A549 (cell line): Measurements from ENCODE around the gene TMEM143.

Source experiments
- CBX8 ChIP-seq: fragments of 200-600 bp; sonication (generic); IDR thresholded peaks from 2 replicates; pipeline ENCODE4 v1.6.1; 2016
- CTCF ChIP-seq: fragments of >200 bp; sonication (Bioruptor Twin); formaldehyde crosslinking; IDR thresholded peaks from 3 replicates; pipeline ENCODE4 v1.5.1; 2016
- EP300 ChIP-seq, 2 experiments: fragments of >200 bp; sonication (Bioruptor Twin); formaldehyde crosslinking; IDR thresholded peaks; 2 replicates in 1 of 2; 3 replicates in 1 of 2; pipeline ENCODE4 v1.6.1; 2016 to 2017
- HES2 ChIP-seq: fragments of >200 bp; sonication (Bioruptor Twin); formaldehyde crosslinking; IDR thresholded peaks from 2 replicates; pipeline ENCODE4 v1.6.1; 2016
- JUN ChIP-seq, 2 experiments: fragments of >200 bp; sonication (Bioruptor Twin); formaldehyde crosslinking; IDR thresholded peaks; 2 replicates in 1 of 2; 3 replicates in 1 of 2; pipeline ENCODE4 v1.6.1; 2016 to 2017
- MAX ChIP-seq: IDR thresholded peaks from 2 replicates; pipeline ENCODE4 v1.6.1; 2012
- POLR2A ChIP-seq: IDR thresholded peaks from 2 replicates; pipeline ENCODE4 v1.6.1; 2012; ENCODE audit warnings: mild to moderate bottlenecking, low read length
- RCOR1 ChIP-seq: fragments of 150-350 bp; IDR thresholded peaks from 2 replicates; pipeline ENCODE4 v1.6.1; 2014; ENCODE audit warnings: antibody characterized with exemption, low read length, low read depth
- RNF2 ChIP-seq: fragments of 200-600 bp; sonication (generic); IDR thresholded peaks from 2 replicates; pipeline ENCODE4 v1.6.1; 2016; ENCODE audit warnings: low read depth, mild to moderate bottlenecking, antibody characterized with exemption, moderate library complexity, borderline replicate concordance
- SMC3 ChIP-seq: fragments of >200 bp; sonication (Bioruptor Twin); formaldehyde crosslinking; IDR thresholded peaks from 3 replicates; pipeline ENCODE4 v1.6.1; 2018; ENCODE audit warnings: inconsistent platforms
- USF2 ChIP-seq: fragments of 450-650 bp; IDR thresholded peaks from 2 replicates; pipeline ENCODE4 v1.6.1; 2014; ENCODE audit warnings: antibody characterized with exemption
- ZFP36 ChIP-seq: fragments of 450-650 bp; IDR thresholded peaks from 2 replicates; pipeline ENCODE4 v1.6.1; 2014; ENCODE audit warnings: borderline replicate concordance; ENCODE audit not compliant: partially characterized antibody
- ZNF302 ChIP-seq: fragments of 250-450 bp; sonication (Bioruptor Pico); IDR thresholded peaks from 2 replicates; pipeline ENCODE4 v1.9.0; 2021; ENCODE audit warnings: inconsistent platforms, mild to moderate bottlenecking, moderate library complexity

GRCh38 chr19:48318286-48318987 lies 45.3 kb downstream of the TMEM143 start:
- TF ChIP-seq POLR2A (no peak), CTCF (no peak), RCOR1 (no peak), HES2 (no peak), RNF2 (no peak), ZFP36 (no peak), JUN (IDR thresholded peaks at IDR 0.05) (no peak), ZNF302 (no peak), SMC3 (no peak), MAX (no peak), USF2 (no peak), CBX8 (no peak), EP300 (IDR thresholded peaks at IDR 0.05) (no peak)
